Activated T-helper 1 cell treated with Interleukin-2 at 50 U/mL for 16 hours (primary cell): Measurements from ENCODE around the gene COL17A1.

Source experiments
- DNase-seq: peaks from one replicate; pipeline ENCODE4 v3.0.0-alpha.2; 2020; ENCODE audit warnings: low read depth

COL17A1 gene

DNA sequence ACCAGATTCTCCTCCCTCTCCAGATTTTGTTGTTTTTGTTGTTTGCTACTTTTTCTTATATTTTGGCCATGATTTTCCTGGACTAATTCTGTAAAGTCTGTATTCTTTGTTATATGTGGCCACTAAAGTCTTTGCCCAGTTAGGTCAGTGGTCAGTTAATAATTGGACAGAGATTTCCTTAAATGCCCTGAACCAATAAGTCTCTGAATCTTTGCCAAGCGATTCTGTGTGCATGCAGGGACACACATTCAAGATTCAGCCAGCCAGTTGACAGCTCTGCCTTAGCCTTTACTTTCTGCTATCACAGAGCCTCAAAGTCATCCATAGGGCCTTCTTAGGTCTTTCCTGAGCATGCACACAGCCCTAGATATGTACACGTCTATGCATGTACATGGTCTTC is 11.0 kb upstream of the COL17A1 start:
- no peak for DNase-seq

DNA sequence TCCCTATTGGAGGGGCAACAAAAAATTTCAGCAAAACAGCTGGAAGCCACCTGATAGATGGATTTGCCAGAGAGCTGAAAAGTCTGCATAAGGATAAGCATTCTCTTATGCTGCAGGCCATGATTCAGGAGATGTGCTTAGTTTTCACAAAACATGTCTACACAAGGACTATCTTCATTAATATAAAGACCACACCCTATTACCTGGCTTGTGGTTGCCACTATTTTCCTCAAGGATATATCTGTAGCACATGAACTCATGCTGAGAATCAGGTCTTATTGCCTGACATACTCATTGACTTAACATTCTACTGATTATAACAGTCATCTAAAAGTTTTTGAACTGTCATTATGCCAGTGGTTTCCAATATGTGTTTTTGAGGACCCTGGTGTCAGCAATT is 7.1 kb upstream of the COL17A1 start:
- no peak for DNase-seq

DNA sequence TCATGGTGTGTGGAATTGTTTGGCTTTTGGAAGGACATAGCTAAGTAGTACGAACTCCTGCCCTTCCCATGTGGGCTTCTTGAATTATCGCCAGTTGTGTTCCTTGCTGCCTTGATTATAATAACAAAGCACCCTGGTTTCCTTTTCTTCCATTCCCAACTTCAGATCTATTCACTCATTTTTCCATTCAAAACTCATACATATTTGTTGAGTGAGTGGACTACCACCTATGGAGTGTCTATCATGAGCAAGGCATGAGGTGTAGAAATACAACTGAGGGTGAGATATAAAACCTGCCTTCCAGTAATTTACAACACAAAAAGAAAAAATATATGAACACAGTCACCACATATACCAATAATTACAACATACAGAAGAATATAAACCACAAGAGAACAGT is 4.9 kb upstream of the COL17A1 start:
- no peak for DNase-seq

DNA sequence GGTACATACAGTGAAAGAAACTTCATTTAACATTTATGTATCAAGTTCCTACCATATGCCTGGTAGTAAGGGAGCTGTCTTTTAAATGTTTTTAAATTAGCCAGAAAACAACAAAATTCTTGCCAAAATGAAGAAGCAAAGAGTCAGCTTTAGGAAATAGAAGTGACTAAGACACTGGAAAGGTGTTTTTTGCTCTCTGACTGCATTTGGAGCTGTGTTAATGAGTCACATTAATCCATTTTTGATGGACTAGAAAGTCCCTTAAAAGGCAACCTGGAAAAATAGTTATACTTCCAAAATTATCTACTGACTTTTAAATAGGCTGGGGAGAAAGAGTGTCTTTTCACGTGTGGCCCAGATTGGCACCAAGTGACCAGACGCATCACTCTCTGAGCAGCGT is 3.9 kb upstream of the COL17A1 start:
- DNase-seq = no peak

DNA sequence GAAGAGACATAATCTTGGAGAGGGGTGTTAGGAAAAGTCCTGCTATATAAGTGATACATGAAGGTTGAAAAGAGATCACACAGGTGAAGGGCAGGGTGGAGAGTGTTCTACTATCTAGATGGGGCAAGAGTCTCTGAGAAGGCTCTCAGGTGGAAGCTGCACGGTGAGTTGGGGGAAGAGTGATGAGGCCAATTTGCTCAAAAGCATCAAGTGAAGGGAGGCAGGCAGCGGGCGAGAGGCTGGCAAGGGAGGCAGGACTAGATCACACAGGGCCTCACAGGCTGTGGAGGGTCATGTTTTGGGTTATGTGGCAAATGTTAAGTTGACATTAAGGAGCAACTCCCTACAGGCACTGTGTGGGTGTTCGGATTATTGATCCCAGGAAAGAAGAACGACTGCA is 2.6 kb upstream of the COL17A1 start:
- DNase-seq = no peak

DNA sequence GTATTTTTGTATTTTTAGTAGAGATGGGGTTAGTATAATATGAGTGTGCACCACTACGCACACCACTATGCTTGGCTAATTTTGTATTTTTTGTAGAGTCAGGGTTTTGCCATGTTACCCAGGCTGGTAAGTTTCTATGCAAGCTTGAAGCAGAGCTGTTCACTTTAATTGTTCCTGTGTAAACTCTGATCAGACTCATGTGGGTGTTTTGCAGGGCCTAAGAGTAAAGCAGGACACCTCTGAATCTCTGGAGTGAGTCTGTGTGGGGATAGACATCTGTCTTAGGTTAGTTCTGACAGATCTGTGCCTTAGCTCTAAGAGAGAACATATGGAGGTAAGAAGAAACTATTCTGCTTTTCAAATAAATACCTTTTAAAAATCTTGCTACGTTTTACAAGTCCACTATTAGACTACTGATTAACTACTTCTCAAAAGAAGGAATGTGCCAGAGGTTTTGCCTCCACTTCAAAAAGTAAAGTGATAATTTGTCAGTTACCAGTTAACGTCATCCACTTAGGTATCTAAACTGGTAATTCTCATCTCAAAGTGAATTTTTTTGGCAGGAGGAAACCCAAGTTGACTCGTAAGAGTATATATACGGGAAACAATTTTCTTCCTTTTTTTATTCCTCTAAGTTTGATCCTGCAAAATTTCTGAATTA is 1.1 kb downstream of the COL17A1 start:
- no peak for DNase-seq

DNA sequence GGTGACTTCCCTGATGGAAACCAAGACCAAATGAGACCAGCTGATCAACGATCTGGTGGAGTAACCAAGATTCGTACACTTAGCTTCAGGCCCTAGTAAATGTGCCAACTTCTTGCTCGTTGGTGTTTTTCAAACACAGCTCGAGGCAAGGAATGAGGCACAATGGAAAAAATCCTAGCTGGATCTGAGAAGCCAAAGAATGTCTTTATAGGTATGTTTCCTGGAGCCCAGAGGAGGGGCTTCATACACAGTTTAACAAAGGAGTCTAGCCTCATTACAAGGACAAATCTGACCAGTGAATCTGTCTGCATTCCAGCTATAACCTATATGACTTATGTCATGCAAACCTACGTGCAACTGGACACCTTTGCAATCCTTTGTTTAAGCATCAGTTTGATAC is 3.7 kb downstream of the COL17A1 start:
- DNase-seq = no peak

DNA sequence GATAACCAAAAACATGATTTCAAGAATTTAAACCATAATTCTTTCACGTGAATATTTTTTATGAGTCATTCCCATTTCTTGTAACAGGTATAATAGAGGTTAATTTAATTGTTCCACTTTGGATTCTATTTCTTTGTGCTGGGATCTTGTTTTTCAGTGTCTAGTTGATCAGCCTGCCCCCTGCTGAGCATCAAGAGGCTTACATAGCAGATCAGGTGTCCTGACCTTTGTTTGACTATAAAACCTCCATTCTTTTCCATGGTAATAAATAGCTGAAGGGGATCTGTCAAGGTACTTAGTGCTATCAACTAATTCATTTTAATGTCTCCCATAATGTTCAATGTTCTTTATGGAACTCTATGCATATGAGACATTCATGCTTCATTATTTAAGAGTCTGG is 4.9 kb downstream of the COL17A1 start:
- DNase-seq = no peak

DNA sequence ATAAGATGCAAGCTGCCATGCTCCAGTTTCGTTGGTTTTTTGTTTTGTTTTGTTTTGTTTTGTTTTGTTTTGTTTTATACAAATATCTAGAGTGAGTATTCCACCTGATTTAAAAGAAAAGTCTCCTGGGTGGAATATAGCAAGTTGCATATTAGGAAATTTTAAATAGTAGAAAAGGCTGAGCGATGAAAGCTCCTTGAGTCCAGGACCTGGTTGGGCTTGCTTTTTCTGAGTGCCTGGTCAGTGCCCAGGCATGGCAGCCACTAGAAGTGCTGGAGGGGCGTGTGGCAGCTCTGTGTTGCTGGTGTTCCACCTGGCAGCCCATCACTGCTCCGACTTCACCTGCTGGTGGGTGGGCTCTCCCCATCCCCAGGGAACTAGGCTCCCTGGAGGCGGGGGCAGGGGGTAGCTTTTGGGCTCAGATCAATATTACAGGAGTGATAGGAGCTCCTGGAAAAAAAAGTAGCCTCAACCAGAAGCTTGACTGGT is 8.0 kb downstream of the COL17A1 start:
- DNase-seq = no peak

DNA sequence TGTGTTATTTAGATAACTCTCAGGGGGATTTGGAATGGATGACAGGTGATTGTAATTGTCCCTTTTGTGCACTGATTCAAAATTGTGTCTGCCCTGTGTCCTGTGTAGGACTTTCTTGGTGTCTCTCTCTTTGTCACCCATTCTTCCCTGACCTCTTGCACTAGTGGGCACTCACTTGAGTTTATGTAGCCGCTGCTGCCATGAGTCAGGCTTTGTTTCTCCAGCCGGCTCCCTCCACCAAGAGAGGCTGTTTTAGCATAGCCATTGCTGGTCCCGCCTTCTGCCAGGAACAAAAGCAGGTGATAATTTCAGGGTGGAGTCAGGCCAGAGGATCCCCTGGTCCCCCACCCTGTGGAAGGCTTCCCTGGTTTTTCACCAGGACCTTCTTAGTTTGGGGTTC is 8.4 kb downstream of the COL17A1 start:
- DNase-seq = no peak

DNA sequence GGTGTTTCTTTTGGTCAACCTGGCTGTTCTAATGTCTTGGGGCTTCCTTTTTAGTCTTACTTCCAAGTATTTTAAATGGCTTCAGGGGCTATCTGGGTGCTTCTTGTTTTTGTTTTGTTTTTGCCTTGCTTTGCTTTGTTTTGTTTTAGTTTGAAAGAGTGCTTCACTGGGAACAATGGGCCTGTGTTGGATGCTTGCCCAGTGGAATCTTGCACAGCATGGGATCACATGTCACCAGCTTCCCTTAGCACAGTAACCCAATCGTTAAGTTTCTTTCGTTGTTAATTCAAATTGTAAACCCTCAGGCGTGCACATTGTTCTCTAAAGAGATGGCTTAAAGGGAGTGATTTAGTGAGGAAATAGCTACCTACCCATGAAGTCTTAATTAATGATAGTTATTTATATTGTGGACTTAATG is 8.9 kb downstream of the COL17A1 start:
- no peak for DNase-seq

DNA sequence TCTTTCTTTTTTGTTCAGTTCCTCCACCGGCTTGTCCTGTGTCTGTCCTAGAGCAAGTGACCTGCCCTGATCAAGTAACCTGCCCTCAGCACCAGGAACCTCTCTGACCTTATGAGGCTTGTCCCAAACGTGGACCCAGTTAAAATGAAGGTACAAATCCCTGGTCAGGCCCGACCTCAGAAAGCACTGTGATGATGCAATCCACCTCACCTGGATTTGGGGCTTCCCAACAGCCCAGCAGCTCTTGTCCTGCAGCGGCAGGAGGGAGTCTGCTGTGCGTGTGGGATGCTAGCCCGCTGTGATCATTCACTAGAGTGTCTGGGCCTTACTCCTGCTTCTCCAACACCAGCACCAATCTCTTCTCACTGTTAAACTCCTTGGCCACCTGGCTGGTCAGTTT is 11.2 kb downstream of the COL17A1 start:
- no peak for DNase-seq

DNA sequence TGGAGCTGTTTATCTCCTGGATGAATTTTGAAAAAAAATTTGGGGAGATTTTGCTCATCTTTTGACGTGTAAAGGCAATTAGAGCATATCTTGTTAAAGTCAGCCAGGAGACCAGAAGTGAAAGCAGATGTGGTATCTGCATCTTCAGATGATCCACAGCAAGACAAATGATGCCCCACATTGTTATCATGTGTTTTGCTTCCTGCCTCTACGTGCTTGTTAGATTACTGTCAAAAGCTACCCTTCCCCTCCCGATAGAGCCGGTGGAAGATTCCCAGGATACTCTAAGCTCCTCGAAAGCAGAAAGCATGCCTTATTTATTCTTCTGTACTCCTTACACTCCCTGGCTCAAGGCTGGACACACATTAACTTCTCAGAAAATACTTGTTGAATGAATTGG is 12.9 kb downstream of the COL17A1 start:
- DNase-seq = no peak

DNA sequence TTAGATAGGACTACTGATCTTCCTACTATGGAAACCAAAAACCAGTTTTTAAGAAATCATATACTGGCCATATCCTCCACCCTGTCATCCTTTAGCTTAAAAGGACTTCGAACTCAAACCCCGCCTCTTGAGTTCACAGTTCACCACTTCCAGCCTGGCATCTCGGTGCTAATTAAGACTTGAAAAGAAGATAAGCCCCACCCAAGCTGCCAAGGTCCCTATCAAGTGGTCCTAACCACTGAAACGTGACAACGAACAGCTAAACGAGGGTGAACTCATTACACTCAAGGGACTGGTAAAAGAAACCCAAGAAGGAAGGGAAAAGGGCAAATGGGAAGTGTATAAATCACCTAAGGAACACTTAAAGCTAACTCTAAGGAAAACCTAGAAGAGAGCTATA is 16.1 kb downstream of the COL17A1 start:
- no peak for DNase-seq

DNA sequence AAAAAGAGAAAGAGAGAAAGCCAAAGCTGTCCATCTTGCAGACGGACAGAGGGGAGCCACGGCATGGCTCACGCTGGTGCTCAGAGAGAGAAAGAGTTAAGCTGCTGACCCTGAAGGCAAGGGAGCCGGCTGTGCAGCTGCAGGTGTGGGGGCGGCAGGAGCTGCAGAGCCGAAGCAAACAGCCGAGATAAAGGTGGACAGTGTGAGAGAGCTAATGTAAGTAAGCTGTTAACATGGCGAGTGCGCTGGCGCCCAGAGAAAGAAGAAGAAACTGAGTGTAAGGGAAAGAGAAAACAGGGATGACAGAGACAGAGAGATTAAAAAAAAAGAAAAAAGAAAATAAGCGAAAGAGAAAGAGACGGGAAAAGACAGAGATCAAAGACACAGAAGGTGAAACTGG is 18.2 kb downstream of the COL17A1 start:
- DNase-seq = no peak

DNA sequence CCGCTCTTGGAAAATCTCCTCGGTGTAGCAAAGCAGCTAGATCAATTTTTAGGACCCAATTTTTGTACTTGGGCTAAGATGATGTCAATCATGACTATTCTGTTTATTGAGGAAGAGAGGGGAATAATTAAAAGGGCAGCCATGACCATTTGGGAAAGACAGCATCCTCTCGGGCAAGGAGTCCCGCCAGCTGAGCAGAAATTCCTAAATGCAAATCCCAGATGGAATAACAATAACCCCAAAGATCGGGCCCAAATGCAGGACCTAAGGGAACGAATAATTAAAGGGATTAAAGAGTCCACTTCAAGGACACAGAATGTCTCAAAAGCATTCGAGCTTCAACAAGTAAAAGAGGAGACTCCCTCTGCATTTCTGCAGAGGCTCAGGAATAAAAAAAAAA is 18.7 kb downstream of the COL17A1 start:
- no peak for DNase-seq

DNA sequence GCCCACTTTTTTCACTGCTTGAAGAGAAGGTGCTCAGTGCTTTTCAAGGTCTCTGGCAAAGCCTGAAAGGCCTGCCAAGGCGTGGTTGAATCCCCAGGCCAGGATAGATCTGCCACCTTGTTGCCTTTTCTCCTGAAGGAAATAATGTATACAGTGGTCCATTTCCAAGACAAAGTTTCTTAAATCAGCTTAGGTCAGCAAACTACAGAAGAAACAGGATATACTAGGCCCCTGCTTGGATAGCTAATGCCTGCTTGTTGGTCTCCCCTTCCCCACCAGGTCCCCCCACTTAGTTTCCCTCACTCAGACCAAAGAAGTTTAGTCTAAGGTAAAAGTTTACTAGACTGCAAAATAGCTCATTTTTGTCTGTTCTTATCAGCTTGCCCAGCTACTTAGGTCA is 19.9 kb downstream of the COL17A1 start:
- no peak for DNase-seq

DNA sequence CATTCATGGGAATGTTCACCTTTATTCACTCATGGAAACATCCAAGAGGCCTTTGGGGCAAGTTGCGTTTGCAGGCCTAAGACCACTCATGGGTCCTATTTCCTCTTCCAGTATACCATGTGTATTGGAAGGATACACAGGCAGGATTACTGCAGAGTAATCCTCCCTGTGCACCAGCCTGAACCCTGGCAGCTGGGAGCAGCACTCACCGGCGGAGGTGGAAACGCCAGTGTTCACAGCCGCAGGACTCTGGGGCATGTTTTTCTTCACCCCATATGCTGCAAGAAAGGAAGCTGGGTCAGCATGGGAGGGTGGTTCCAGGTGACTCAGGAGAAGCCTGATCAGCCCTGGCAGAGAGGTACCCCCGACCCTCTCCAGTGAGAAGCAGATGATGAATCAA is 24.5 kb downstream of the COL17A1 start:
- DNase-seq = no peak

DNA sequence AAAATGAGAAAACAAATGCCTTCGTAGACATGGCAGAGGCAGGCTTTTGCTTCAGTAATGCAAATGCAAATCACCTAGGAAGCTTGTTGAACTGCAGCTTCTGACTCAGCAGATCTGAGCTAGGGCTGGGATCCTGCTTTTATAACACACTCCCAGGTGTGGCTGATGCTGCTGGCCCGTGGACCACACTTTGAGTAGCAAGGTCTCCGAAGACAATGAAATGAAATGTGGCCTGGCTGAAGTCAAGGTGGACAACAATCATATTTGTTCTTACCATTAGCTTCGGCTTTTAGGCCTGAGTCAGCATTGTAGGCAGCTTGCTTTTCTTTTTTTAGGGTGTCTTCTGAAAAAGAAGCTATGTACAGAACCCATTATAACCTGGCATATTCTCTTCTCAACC is 26.3 kb downstream of the COL17A1 start:
- DNase-seq = no peak

DNA sequence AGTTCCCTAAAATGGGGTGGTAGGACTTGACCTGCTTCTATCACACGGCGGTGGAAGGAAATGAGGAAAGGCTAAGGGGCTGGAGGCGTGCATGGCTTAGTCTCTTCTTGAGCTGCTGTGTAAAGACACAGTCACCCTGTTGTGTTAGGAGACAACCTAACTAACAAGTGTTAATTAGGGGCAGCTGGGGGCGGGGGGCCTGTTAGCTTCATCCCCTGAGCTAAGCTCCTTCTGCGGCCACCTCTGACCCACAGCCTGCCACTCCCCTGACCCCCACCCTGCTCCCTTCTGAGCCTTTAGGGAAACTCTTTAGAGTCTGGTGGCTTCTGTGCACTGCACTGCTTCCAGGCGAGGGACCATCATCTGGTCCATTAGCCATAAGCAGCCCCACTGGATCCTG is 28.0 kb downstream of the COL17A1 start:
- no peak for DNase-seq

DNA sequence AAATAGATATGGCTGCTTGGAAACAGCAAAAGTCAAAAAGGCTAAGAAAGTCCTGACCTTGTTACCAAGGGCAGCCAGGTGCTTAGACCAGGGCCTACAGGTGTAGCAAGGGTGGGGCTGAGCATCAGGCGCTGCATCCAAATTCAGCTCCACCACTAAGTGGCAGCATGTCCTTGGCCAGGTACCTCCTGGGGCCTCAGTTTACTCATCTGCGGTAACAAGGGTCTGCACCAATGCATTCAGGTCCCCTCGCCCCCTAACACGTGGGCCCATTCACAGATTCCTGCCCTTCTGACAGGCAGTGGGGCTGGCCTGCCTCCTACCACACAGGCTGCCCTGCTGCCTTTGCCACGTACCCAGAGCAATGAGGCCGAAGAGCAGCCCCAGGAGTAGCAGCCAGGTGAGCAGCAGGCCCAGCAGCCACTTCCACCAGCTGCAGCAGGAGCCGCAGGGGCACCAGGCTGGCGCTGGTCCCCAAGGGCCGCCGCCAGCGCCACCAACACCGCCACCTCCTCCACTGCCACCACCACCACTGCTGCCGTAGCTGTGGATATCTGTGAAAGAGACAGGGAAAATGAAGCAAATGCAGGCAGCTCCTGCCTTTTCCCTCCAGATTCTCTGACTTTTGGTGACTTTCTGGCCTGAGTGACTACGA is 28.9 kb downstream of the COL17A1 start:
- no peak for DNase-seq

DNA sequence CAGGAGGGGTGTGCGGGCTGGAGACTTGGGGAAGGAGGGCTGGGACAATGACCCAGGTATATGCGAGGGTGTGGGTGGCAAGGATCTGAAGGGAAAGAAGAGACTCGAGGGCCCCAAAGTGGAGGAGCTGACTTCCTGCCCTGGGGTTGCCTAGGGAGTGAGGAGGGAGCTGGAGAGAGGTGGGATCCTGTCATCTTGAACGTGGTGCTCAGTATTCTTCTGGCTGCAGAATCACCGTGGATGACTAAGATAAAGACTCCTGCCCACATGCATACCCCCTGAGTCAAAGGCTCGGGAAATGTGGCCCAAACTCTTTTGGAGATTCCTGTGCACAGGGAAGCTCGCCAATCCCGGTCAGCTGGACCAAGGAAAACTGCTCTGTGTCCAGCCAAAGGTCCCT is 31.2 kb downstream of the COL17A1 start:
- no peak for DNase-seq

DNA sequence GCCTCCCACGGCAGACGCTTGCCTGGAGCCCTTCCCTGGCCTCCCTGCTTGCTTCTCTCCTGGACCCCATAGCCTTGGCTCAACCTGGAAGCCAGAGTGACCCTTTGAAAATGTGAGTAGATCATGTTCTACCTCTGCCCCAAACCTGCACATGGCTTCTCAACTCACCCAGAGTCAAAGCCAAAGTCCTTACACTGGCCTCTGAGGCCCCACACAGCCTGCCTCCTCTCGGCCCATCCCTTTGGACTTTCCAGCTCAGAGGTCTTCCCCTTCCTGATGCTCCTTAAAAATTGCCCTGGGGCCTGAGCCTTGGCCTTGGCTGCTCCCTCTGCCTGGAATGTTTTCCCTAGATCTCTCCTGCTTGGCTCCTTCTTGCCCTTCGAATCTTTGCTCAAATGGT is 32.5 kb downstream of the COL17A1 start:
- no peak for DNase-seq

DNA sequence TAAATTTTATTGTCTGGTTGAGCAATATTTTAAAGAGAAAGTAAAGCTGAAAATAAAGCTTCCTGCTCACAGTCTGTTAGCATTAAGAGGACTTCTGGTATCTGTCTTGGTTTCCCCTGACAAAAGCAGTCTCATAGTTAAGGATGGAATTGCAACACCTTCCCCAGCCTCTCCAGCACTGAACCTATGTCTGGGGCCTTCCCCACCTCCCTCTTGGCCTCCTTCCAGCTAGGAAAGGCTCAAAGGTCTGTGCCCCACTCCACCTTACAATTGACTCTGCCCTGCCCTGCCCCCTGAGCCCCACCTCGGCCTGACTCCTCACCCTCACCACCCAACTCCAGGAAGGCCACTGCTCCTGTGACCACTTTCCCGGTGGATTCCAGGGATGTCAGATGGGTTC is 33.2 kb downstream of the COL17A1 start:
- no peak for DNase-seq
